ENCODE data around the gene ATP5F1C.

Gene ATP5F1C

DNA sequence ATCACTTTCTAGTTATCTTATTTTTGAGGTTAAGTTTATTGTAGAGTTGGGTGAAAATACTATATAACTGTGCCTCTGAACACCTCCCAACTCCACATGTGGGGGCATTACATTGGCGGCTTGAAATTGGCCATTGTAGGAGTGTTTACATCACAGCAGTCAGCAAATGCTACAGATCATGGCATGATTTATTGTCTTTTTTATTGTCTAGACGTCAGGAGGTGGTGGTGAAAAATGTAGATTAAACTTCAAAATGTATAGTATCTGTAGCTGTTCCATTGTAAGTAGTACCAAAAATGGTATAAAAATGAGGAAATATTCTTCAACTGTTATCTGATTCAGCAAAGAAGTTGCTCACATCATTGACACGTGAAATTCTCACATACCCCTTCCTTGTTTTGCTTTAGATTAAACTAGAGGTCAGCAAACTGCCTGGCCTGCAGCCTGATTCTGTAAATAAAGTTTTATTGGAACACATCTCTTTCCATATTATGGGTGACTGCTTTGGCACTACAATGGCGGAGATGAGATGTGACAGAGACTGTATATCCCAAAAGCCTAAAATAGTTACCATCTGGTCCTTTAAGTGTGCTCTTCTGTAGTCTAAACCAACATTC, 65.4 kb downstream of the ATP5F1C start:
- DNase-seq = peak; percentile 4 to 20

GRCh38 chr10:7853890-7854289, 65.9 kb downstream of the ATP5F1C start:
- DNase-seq = no peak

DNA sequence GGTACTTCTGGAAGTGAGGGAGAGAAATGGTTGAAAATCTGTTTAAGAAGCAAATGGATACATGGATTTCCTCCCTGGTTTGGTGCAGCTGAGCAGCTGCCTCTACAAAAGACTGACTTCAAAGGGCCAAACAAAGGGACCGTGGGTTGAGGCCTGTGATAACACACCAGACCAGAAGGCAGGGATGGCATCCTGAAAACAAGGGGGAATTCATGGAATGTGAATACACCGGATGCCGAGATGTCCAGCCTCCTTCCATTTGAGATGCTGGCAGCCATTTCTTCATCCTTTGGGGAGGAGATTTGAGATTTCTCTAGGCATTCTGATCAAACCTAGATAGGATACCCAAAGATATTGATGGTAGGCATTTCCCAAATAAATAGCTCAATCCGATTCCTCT, 67.2 kb downstream of the ATP5F1C start:
- DNase-seq = no peak

GRCh38 chr10:7856678-7857077, 68.7 kb downstream of the ATP5F1C start:
- no peak for DNase-seq

DNA sequence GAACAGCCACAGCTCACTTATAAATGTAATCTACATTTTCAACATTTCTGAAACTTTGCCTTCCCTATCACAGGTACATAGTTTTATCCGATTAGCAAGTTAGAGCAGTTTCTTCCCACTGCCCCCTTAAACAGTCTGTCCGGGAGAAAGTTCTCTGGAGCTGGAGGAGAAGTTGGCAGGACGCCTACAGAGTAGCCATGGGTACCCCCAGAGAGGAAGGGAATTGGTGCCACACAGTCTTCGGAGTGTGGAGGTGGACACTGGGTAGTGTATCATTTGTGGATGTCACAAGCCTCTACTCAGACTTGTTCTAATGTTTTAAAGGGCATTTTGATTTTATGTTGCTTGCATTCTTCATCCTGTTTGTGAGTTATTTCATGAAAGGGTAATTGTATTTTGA, 69.3 kb downstream of the ATP5F1C start:
- peak; percentile 4 to 29 for DNase-seq
